A549 (cell line): ENCODE data around the gene GNAI2. TPM values are rescaled to one million over a fixed set of nuclear protein-coding genes. Genes with fewer than 3 reads are reported as not detected.

Experiments used
- ATAC-seq, 2 experiments: fragments of 200-7000 bp in 1 of 2; fragments of >200 bp in 1 of 2; cut with Nextera tagmentation in 1 of 2; cut with Tn5 transposase in 1 of 2; 3 replicates each; pipeline versions ENCODE4 v1.8.0 to v1.9.1; 2018 to 2020; ENCODE audit warnings: mild to moderate bottlenecking in 1 of 2, moderate library complexity in 1 of 2
- CTCF ChIA-PET: fragments of 300-600 bp; sonication (Branson Sonifier 250); formaldehyde crosslinking; extraction: SDS; loops from one replicate; lab custom pipeline; 2021; ENCODE audit warnings: antibody characterized with exemption, inconsistent platforms; lab: Yijun Ruan, JAX
- POLR2A ChIA-PET: fragments of 350-600 bp; formaldehyde crosslinking; extraction: SDS; loops from one replicate; lab custom pipeline; 2021; ENCODE audit warnings: antibody characterized with exemption, inconsistent platforms; lab: Yijun Ruan, JAX
- DNase-seq, 2 experiments: peaks; one replicate each; pipeline versions ENCODE4 v3.0.0 to v3.0.0-alpha.2; 2011 to 2016; ENCODE audit warnings: low read depth in 1 of 2, low spot score in 1 of 2
- FAIRE-seq: peaks from 2 replicates; lab custom pipeline; 2011; peaks lifted over from hg19 to GRCh38; lab: Jason Lieb, UNC
- H3K27ac ChIP-seq, 2 experiments: fragments of >200 bp; sonication (Bioruptor Twin); formaldehyde crosslinking; 3 replicates each; pipeline ENCODE4 v1.5.1; 2016 to 2017
- H3K4me1 ChIP-seq: fragments of >200 bp; sonication (Bioruptor Twin); formaldehyde crosslinking; 3 replicates; pipeline ENCODE4 v1.6.1; 2016
- H3K4me2 ChIP-seq: fragments of >200 bp; sonication (Bioruptor Twin); formaldehyde crosslinking; 3 replicates; pipeline ENCODE4 v1.6.1; 2016
- H3K4me3 ChIP-seq: fragments of >200 bp; sonication (Bioruptor Twin); formaldehyde crosslinking; 3 replicates; pipeline ENCODE4 v1.5.1; 2016
- H3K9me3 ChIP-seq: fragments of >200 bp; sonication (Bioruptor Twin); formaldehyde crosslinking; 3 replicates; pipeline ENCODE4 v1.6.1; 2016
- CBX2 ChIP-seq: fragments of 200-600 bp; sonication (generic); IDR thresholded peaks from 2 replicates; pipeline ENCODE4 v1.6.1; 2016; ENCODE audit warnings: low read depth, mild to moderate bottlenecking, borderline replicate concordance
- CHD2 ChIP-seq: fragments of 150-350 bp; IDR thresholded peaks from 2 replicates; pipeline ENCODE4 v1.6.1; 2014; ENCODE audit warnings: low read length; ENCODE audit not compliant: partially characterized antibody
- ESRRA ChIP-seq: fragments of 150-350 bp; IDR thresholded peaks from 2 replicates; pipeline ENCODE4 v1.6.1; 2014; ENCODE audit warnings: mild to moderate bottlenecking, low read length, borderline replicate concordance
- FOSB ChIP-seq: fragments of 250-450 bp; sonication (Bioruptor Pico); IDR thresholded peaks from 2 replicates; pipeline ENCODE4 v1.5.0; 2020; ENCODE audit warnings: mild to moderate bottlenecking, moderate library complexity
- KDM5A ChIP-seq: fragments of 200-600 bp; sonication (generic); IDR thresholded peaks from 2 replicates; pipeline ENCODE4 v1.6.1; 2016; ENCODE audit warnings: antibody characterized with exemption, mild to moderate bottlenecking
- NFE2L2 ChIP-seq: fragments of 150-350 bp; conservative IDR thresholded peaks from 2 replicates; pipeline ENCODE4 v1.6.1; 2014; ENCODE audit warnings: low read length
- POLR2AphosphoS2 ChIP-seq: conservative IDR thresholded peaks from 2 replicates; pipeline ENCODE4 v1.6.1; 2012; ENCODE audit warnings: low read length, improper control_type of control experiment, inconsistent platforms
- RCOR1 ChIP-seq: fragments of 150-350 bp; IDR thresholded peaks from 2 replicates; pipeline ENCODE4 v1.6.1; 2014; ENCODE audit warnings: antibody characterized with exemption, low read length, low read depth
- SREBF2 ChIP-seq: fragments of 450-650 bp; IDR thresholded peaks from 2 replicates; pipeline ENCODE4 v1.6.1; 2014; ENCODE audit warnings: mild to moderate bottlenecking, moderate library complexity
- TP53 ChIP-seq: fragments of 250-450 bp; sonication (Bioruptor Pico); IDR thresholded peaks from 2 replicates; pipeline ENCODE4 v1.5.0; 2021; ENCODE audit warnings: mild to moderate bottlenecking, moderate library complexity
- ZC3H11A ChIP-seq: fragments of 450-650 bp; IDR thresholded peaks from 2 replicates; pipeline ENCODE4 v1.6.1; 2014; ENCODE audit warnings: antibody characterized with exemption, mild to moderate bottlenecking
- ZSCAN20 ChIP-seq: fragments of 250-450 bp; sonication (Bioruptor Pico); IDR thresholded peaks from 2 replicates; pipeline ENCODE4 v1.8.0; 2022; ENCODE audit warnings: mild to moderate bottlenecking, moderate library complexity
- WGBS: methylation state at CpG from one replicate; pipeline ENCODE4 v1.1.6; 2017; ENCODE audit errors: missing lambda C conversion rate; 5-methylcytosine and 5-hydroxymethylcytosine counted together
- polyA plus RNA-seq, 4 experiments: library from polyadenylated mRNA; depleted of rRNA in 3 of 4; stranded (reverse); fragments of >200 nt; fragmentation: RNase III in 1 of 4; extraction: RNeasy Plus Mini Kit Qiagen cat#74134 plus additional on column Dnase treatment in 1 of 4; gene quantifications; 2 replicates in 3 of 4; 3 replicates in 1 of 4; pipeline ENCODE4 v1.2.3, GENCODE V29; 2011 to 2017
- TF ChIP-seq, protein P1 (sequence below): fragments of >200 bp; sonication (Bioruptor Twin); formaldehyde crosslinking; IDR thresholded peaks from 2 replicates; pipeline ENCODE4 v1.6.1; 2016
- TF ChIP-seq, protein P2 (sequence below): fragments of 250-450 bp; sonication (Bioruptor Pico); IDR thresholded peaks from 2 replicates; pipeline ENCODE4 v1.5.0; 2021; ENCODE audit warnings: mild to moderate bottlenecking, moderate library complexity, borderline replicate concordance
- TF ChIP-seq, protein P3 (sequence below): IDR thresholded peaks from 2 replicates; pipeline ENCODE4 v1.6.1; 2012
- TF ChIP-seq, protein P4 (sequence below): fragments of 450-650 bp; IDR thresholded peaks from 2 replicates; pipeline ENCODE4 v1.6.1; 2014; ENCODE audit warnings: antibody characterized with exemption
- TF ChIP-seq, protein P5 (sequence below): IDR thresholded peaks from 2 replicates; pipeline ENCODE4 v1.6.1; 2012

Gene GNAI2
- polyA plus RNA-seq, 2 of the 4 experiments (the other 2 are of a cell fraction): 47.4 to 67.8 TPM

DNA sequence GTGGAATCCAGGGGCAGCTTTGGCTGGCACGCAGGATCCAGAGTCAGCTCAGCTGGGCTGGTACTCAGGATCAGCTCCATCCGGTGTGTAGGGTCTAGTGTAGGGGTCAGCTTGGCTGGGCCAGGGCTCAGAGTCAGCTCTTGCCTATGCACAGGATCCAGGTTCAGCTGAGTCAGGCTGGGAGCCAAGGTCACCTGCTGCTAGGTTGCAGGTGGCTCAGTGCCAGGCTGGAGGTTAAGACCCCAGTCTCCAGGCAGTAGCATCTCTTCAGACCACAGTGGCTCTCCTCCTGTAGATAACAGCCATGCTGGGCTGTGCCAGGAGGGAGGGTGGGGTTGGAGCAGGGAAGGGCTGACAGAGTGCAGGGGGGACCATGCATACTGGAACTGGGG is 61.4 kb downstream of the GNAI2 start:
- Histone ChIP-seq H3K27ac (no peak overlapping the region), H3K4me3 (no peak overlapping the region), H3K4me1 (peaks cover 23% of the 10 kb centered on the region; the same call in 2 of the 3 replicates), H3K4me2 (no peak overlapping the region), H3K9me3 (no peaks in the 10 kb centered on the region)
- CTCF ChIA-PET: interaction anchor here (0.8 to 2.5 kb wide), 4 partner anchors 25 to 50 kb away, joined by 3 to 13 read pairs (median 3); no protein-coding TSS in a partner anchor
- WGBS: 100% methylated on average over 1 of the region's 2 CpGs
- no peak for FAIRE-seq
- POLR2A ChIA-PET: no interaction called here
- no peak for TF ChIP-seq NFE2L2
- no peak for TF ChIP-seq CHD2
- no peak for DNase-seq
- ATAC-seq: no peak

DNA sequence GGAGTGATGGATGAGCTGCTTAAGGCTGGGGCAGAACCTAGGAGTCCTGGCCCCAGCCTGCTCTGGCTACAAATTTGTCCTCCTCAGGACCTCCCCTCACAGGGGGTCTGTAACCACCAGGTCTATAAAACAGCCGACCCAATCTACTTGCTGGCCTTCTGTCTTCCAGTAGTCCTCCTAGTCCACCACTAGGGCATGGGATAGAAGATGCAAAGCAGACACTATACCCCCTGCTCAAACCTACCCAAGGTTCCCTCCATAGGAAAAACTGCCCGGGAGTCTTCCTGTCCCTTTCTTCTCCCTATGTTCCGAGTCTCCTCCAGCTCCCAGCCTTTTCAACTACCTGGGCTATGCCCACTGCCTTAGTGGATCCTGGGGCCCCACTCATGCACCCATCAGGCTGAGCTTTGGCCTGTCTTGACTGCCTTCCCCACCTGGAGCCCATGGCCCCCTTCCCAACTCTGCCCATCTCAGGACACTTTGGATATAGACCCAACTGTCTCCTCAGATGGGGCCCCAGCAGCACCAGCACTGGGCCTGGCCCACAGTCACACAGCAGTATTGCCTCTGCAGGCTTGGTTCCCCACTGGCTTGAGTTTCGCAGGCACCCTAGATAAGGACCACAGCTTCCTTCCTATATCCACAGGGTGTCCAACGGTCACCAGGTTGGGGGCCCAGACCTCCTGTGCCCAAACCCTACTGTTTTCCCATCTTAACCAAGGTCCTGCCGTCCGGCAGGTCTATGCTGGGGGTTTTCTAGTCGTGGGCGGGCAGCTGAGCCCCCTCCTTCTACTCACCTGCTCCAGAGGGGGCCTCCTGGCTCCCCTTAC is 62.1 kb downstream of the GNAI2 start:
- DNase-seq: peak in 1 of 2 experiments; percentile 32
- 82% methylated on average over 8 of the region's 9 CpGs for whole genome bisulfite sequencing
- CTCF ChIA-PET: interaction anchor here (0.8 to 3.5 kb wide), 7 partner anchors 22 to 103 kb away, joined by 3 to 21 read pairs (median 3); partner anchors contain the start of gene HYAL2
- Histone ChIP-seq H3K9me3 (no peaks in the 10 kb centered on the region), H3K27ac (peak overlapping the region; percentile 92 to 98), H3K4me3 (peak overlapping the region; percentile 77), H3K4me2 (peak overlapping the region; percentile 98), H3K4me1 (peaks cover 22% of the 10 kb centered on the region)
- TF ChIP-seq TP53 (CRISPR knock-in tag) (no peak), POLR2AphosphoS2 (no peak), RCOR1 (no peak), ZSCAN20 (CRISPR knock-in tag) (no peak), ESRRA (no peak), KDM5A (no peak), CBX2 (no peak), ZC3H11A (no peak), FOSB (CRISPR knock-in tag) (no peak), SREBF2 (no peak)
- TF ChIP-seq, protein P1, sequence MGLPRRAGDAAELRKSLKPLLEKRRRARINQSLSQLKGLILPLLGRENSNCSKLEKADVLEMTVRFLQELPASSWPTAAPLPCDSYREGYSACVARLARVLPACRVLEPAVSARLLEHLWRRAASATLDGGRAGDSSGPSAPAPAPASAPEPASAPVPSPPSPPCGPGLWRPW: no peak
- TF ChIP-seq, protein P2, sequence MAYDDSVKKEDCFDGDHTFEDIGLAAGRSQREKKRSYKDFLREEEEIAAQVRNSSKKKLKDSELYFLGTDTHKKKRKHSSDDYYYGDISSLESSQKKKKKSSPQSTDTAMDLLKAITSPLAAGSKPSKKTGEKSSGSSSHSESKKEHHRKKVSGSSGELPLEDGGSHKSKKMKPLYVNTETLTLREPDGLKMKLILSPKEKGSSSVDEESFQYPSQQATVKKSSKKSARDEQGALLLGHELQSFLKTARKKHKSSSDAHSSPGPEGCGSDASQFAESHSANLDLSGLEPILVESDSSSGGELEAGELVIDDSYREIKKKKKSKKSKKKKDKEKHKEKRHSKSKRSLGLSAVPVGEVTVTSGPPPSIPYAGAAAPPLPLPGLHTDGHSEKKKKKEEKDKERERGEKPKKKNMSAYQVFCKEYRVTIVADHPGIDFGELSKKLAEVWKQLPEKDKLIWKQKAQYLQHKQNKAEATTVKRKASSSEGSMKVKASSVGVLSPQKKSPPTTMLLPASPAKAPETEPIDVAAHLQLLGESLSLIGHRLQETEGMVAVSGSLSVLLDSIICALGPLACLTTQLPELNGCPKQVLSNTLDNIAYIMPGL: no peak
- TF ChIP-seq, protein P3, sequence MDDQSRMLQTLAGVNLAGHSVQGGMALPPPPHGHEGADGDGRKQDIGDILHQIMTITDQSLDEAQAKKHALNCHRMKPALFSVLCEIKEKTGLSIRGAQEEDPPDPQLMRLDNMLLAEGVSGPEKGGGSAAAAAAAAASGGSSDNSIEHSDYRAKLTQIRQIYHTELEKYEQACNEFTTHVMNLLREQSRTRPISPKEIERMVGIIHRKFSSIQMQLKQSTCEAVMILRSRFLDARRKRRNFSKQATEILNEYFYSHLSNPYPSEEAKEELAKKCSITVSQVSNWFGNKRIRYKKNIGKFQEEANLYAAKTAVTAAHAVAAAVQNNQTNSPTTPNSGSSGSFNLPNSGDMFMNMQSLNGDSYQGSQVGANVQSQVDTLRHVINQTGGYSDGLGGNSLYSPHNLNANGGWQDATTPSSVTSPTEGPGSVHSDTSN: no peak
- TF ChIP-seq, protein P4, sequence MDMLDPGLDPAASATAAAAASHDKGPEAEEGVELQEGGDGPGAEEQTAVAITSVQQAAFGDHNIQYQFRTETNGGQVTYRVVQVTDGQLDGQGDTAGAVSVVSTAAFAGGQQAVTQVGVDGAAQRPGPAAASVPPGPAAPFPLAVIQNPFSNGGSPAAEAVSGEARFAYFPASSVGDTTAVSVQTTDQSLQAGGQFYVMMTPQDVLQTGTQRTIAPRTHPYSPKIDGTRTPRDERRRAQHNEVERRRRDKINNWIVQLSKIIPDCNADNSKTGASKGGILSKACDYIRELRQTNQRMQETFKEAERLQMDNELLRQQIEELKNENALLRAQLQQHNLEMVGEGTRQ: no peak
- TF ChIP-seq, protein P5, sequence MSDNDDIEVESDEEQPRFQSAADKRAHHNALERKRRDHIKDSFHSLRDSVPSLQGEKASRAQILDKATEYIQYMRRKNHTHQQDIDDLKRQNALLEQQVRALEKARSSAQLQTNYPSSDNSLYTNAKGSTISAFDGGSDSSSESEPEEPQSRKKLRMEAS: no peak
- ATAC-seq: peak; percentile 15 to 16; a peak in 3 of 6 replicates
- POLR2A ChIA-PET: no interaction called here
- no peak for FAIRE-seq
